HuH-7 (cell line): ENCODE results near the gene CPA1.
"Not testable (repeated sequence)": the region's sequence is repeated elsewhere in the genome, so short reads cannot be mapped to it uniquely, and the experiment has no call there.

ENCODE experiments used
- DNase-seq: peaks from one replicate; pipeline ENCODE4 v3.0.0; 2011; ENCODE audit warnings: low spot score

The CPA1 gene

DNA sequence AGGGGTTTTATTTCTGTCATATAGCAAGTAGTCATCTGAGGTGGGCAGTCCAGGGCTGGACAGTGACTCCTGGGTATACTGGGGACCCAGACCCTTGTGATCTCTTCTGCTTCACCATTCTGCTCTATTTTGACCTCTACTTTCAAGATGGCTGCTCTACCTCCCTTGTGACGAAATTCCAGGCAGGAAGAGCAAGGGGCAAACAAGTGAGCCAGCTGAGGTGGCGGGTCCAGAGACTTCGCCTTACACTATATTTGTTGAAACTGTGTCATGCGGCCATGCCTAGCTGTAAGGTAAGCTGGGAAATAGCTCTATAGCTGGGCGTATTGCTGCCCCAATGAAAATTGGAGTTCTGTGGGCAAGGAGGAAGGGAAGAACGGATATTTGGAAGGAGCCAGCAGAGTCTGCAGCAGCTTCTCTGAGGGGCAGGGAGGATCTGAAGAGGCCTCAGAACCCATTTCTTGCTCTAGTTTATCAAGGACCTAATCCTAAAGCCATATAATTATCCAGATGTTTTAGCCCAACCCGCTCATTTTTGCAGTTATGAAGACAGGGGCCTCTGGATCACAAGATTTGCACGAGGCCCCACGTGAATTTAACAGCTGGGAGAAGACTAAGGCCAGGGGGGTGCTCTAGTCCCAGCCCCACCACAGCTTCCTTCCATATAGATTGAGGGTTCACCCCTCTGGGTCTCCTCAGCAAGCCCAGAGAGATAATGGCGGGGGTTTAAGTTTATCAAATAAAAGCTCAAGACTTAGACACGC is 7.7 kb upstream of the CPA1 start:
- DNase-seq: no peak

DNA sequence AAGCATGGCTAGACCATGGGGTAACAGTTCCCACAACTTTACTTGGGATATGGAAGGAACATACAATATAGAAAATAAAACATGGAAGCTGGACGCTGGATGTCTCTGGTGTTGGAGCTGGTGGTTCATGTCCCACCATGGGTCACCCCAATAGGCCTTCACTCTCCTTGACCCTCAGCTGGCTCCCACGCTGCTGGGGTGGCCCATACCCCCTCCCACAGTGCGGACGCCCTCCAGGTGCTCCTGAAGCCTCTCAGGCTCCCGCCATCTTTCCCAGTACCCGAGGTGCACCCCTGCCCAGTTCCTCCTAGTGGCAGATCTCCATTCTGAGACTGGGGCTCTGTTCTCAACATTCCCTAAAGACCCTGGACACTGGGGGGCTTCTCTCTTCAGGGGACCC is 5.8 kb upstream of the CPA1 start:
- DNase-seq: no peak

DNA sequence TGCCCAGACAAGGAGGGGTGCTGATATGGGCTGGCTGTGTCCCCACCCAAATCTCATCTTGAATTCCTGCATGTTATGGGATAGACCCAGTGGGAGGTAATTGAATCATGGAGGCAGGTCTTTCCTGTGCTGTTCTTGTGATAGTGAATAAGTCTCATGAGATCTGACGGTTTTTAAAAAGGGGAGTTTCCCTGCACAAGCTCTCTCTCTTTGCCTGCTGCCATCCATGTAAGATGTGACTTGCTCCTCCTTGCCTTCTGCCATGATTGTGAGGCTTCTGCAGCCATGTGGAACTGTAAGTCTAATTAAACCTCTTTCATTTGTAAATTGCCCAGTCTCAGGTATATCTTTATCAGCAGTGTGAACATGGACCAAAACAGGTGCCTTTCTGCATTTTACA is 3.8 kb upstream of the CPA1 start:
- DNase-seq: not testable (repeated sequence)

DNA sequence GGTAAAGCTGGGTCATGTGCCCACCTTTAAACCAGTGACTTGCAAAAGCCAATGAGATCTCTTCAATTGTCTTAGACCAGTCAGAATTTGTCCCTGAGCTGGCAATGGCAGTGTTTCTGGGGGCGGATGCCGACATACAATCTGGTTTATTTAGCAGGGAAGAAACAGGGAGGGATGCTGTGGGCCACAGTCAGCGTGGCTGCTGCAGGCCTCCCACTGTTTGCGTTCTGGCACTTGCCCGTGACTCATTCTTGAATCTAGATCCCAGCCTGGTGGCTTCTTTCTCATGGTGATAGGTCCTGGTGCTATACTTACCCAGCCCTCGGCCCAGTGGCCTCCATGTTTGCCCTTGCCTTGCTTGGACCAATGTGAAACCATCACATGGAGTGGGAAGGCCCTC is 3.1 kb upstream of the CPA1 start:
- DNase-seq: no peak

DNA sequence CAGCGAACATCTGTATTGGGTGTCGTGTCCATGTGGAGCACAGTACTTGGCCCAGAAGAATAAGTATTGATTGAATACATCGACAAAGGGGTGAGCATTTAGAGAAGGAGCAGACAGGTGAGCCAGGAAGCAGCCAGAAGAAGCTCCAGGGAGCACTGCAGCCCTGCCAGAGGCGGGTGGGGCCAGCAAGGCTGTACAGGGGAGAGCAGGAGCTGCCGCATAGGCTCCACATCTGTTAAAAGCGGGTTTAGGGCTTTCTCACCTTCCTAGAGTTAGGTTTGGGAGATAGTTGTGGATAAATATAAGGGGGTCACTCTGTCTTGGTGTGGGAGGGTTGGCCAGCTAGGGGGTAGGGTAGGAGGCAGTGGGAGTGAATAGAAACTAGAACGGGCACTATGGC is 1.3 kb upstream of the CPA1 start:
- DNase-seq: no peak

DNA sequence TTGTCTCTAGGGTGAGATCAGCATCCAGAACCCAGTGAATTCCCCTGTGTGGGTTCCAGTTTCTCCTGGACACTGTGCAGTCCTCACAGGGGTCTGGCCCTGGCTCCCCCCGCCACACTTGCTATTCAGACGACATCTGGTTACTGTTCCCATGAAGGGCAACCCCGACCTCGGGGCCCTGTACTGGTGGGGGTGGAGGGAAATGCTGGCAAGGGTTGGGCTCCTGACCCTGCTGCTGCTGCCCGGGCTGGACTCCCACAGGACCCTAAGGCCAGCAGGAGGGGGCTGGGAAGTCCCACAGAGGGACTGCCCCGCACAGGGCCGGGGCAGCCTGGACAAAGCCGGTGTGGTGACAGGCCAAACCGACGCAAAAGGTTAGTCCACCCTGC is 768 bp upstream of the CPA1 start:
- no peak for DNase-seq

DNA sequence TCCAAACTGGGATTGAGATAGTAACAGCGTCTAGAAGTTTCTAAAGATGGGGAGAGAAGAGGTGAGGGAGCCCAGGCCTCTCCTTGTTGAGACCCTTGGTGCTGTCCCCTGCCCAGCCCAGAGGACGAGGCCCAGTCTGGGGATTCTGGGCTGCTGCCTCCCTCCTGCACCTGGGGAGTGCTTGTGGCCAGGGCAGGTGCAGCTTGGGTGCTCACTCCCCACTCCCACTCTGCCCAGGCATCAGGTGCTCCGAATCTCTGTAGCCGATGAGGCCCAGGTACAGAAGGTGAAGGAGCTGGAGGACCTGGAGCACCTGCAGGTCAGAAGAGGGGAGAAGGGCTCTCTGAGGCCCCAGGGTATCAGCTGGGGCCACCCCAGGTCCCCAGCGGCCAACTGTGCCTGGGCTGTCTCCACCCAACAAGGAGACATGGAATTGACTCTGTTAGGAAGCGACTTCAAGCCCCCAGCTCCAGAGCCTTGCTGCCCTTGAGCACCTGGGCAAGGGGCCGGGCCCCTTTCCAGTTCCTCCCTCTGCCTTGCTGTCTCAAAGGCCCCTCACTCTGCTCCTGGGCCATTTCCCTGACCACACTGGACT is 664 bp downstream of the CPA1 start:
- no peak for DNase-seq

DNA sequence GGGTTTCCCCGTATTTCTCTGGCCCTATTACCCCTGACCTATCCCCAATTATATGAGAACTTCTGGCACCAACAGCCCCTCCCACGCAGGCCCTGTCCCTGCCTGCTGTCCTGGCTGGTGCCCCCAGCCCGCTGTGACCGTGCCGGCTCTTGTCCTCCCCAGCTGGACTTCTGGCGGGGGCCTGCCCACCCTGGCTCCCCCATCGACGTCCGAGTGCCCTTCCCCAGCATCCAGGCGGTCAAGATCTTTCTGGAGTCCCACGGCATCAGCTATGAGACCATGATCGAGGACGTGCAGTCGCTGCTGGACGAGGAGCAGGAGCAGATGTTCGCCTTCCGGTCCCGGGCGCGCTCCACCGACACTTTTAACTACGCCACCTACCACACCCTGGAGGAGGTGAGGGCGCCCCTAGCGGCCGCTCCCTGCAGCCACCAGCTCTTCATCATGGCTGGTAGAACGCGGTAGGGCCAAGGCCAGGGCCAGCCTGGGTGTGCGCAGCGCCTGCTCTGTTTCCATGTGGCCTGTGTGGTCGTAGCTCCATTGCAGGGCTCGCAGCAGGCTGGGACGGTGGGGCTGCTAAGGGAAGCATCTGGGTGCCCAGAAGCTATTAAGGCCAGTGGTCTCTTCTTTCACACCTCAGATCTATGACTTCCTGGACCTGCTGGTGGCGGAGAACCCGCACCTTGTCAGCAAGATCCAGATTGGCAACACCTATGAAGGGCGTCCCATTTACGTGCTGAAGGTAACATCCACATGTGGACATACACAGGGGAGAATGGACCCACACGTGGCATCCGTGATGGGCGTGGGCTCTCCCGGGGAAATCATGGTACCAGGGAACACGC is 1.4 kb downstream of the CPA1 start:
- DNase-seq: no peak

DNA sequence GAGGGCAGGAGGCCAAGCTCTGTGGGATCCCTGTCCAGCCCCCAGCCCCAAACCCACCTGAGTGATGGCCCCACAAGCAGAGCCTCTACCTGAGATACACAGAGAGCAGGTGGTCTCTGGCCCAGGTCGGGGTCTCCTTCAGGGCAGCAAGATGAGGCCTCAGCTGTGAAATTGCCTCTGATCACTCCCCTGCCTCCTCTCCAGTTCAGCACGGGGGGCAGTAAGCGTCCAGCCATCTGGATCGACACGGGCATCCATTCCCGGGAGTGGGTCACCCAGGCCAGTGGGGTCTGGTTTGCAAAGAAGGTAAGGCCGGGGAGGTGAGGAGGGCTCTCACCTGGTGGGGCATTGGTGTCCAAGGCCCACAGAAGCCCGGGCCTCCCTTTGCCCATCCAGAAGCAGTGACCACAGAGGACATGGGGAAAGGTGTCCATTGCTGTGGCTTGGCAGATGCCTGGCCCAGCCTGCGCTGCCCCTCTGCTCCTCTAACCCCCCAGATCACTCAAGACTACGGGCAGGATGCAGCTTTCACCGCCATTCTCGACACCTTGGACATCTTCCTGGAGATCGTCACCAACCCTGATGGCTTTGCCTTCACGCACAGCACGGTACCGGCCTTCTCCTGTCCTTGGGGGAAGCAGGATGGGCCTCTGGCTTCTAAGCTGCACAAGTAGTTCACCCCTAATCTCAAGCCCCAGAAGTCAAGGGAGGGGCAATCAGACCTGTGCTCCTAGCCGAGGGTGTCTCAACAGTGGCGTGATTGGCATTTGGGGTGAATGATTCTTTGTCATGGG is 3.1 kb downstream of the CPA1 start:
- no peak for DNase-seq

DNA sequence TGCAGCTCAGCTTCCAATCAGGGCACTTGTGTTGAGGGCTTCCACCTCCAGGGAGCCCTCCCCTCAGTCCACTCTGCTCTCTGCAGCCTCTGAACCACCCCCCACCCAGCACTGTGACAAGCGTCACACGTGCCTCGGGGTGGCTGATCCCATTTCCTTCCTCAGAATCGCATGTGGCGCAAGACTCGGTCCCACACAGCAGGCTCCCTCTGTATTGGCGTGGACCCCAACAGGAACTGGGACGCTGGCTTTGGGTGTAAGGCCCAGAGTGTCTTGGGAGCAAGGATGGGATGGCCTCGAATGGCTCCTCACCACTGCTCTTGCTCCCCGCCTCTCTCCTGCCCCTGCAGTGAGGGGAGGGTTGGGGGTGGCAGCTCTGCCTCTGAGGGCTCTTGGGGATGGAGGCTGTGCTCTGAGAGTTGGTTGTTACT is 4.1 kb downstream of the CPA1 start:
- DNase-seq: no peak

DNA sequence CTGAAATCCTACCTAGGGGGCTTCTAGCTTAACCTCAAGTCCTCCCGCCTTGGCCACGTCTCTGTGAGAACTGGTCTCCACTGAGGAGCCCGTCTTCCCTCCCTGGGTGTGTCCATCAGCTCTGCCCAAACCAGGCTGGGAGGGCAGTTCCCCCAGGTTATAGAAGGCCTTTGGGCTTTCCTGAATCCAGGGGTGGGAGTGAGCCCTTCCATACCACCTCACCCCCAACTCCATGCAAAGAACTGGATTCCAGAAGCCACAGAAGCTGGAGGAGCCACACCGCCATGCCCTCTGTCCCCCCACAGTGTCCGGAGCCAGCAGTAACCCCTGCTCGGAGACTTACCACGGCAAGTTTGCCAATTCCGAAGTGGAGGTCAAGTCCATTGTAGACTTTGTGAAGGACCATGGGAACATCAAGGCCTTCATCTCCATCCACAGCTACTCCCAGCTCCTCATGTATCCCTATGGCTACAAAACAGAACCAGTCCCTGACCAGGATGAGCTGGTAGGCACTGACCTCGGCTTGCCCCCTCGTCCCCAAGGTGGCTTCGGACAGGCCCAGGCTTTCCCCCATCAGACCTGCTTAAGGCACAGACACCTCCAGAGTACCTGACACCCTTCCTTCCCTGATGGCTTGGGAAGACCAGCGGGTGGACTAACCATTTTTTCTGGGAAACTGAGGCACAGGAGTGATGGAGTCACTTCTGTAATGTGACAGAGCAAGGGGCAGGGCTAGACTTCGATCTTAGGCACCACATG is 4.7 kb downstream of the CPA1 start:
- DNase-seq: no peak

DNA sequence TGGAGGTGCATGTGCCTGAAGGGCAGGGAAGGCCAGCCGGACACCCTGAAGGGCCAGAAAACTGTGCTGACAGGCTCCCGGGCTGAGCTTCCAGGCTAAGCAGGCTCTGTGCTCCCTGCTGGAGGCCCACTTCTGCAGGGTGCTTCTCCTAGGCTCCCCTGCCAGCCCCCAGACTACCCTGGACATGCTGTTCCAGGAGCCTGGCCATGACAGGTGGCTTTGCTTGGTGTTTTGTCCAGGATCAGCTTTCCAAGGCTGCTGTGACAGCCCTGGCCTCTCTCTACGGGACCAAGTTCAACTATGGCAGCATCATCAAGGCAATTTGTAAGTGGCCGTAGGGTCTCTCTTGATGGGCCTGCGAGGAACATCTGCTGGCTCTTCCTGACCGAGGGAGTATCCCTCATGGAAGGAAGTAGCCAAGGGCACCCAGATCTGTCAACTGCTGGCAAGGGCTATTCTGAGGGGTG is 5.3 kb downstream of the CPA1 start:
- no peak for DNase-seq

DNA sequence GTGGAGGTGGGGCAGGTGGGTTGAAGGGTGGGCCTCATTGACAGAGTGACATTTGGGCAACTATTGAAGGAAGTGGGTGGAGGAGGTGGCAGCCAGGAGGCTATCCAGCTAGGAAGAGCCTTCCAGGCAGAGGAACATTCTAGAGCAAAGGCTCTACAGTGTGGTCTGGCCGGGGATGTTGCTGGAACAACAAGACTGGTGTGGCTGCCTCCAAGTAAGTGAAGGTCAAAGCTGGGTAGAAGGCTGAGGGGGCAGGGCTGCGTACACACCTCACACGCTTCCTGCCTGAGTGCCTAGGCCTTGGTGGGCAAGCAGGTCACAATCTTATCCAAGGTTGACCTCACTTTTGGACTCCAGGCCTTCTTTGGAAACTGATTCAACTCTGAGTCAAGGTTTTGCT is 6.6 kb downstream of the CPA1 start:
- no peak for DNase-seq

DNA sequence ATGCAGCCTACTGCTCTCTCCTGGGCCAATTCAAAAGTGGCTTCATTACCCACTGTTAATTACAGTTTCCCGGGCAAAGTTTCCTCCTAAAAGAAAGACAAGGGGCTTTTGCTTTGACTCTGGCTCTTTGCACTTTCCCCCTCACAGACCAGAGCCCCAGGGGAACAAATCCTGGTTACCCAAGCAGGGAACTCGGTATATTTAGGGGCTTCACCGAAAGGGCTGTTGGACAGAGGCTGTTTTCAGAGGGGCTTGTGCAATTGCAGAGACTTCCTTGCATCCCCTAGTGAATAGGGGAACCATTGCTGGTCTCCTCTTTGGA is 7.0 kb downstream of the CPA1 start:
- DNase-seq: no peak

DNA sequence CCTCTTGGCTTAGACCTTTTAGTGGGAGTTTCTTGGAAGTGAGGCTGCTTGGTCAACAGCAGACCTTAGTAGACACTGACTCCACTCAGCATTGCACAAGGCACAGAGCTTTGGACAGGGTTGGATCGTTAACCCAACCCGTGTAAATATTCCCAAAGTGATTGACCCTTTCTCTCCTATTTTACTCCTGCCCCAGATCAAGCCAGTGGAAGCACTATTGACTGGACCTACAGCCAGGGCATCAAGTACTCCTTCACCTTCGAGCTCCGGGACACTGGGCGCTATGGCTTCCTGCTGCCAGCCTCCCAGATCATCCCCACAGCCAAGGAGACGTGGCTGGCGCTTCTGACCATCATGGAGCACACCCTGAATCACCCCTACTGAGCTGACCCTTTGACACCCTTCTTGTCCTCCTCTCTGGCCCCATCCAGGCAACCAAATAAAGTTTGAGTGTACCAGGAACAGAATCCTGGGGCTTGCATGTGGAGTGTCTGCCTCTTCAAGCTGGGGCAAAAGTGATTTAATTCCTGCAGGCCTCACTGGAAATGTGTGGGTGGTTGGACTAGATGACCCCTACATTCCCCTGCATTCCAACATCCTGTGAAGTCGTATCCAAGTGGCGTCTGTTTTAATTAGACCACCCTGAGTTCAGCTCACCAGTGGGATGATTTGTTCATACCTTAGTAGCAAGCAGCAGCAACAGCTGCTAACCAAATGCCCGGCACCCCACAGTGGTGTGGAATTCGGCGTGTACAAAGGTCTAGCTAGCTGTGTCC is 7.5 kb downstream of the CPA1 start:
- DNase-seq: no peak

DNA sequence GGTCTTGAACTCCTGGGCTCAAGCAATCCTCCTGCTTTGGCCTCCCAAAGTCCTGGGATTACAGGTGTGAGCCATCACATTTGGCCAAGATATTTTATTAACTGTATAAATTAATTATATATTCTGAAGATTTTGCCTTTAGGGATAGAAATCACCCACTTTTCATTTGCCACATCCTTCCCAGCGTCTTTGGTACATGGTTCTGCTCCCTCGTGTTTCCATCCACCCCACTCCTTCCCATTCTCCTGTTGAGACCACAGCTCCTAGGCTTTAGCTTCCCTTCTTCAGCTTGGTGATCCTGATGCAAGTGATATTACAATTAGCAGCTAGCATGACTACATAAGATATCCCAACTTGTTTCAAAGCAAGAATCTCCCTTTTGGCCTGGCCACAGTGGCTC is 8.4 kb downstream of the CPA1 start:
- DNase-seq: no peak

DNA sequence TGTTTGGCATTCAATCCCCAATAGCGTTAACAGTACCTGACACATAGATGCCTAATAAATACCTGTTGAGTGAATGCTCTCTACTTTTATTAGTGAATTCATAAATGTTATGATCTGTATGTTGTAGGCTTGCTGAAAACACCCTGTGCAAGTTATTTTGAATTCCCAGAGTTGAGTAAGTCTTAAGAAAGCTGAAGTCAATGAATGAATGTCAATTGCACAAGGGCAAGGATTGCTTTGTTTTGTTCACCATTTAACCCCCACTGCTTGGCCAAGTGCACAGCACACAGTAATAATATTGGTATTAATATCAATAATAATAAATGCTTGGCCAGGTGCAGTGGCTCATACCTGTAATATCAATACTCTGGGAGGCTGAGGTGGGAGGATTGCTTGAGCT is 10.2 kb downstream of the CPA1 start:
- DNase-seq: no peak

DNA sequence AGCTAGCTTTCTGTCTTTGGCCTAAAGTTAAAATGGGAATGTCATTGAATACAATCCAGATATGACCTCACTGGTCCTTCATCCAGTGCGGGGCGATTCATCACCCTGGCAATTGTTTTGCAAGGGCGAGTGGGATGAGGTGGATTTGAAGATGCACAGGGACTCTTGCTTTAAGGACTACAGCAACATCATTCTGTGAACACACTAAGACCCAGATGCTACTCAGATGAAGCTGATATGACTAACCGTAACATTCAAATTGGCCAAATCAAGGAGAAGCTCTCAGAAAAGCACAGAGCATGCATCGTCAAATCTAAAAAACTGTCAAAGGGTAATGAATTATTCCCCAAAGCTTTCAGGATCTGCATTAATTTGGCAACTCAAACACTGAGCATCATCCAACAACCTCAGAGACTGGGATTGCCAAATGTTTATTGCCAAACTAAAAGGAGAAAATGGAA is 12.8 kb downstream of the CPA1 start:
- no peak for DNase-seq

DNA sequence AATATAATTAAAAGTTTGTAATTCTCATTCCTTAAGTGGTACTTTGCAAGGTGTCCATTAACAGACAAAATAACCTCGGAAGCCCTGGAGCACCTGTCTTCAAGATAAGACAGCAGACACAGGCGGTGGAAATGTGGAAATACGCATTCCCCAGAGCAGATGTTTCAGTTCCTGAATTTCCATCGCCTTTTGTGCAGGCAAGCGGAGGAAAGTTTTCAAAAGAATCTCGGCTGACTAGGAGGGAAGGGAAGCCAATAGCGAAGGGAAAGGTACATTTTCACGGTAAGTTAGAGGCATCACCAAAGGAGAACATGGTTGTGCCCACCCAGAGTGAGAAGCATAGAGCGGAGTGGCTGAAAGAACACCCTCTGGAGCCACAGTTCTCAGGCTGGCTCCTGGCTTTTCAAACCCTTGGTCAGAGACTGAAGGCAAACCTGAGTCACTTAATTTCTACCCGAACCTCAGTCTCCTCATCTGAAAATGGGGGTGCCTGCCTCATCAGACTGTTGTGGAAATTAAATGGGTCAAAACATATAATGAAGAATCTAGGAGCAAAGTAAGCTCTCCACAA is 13.6 kb downstream of the CPA1 start:
- no peak for DNase-seq

DNA sequence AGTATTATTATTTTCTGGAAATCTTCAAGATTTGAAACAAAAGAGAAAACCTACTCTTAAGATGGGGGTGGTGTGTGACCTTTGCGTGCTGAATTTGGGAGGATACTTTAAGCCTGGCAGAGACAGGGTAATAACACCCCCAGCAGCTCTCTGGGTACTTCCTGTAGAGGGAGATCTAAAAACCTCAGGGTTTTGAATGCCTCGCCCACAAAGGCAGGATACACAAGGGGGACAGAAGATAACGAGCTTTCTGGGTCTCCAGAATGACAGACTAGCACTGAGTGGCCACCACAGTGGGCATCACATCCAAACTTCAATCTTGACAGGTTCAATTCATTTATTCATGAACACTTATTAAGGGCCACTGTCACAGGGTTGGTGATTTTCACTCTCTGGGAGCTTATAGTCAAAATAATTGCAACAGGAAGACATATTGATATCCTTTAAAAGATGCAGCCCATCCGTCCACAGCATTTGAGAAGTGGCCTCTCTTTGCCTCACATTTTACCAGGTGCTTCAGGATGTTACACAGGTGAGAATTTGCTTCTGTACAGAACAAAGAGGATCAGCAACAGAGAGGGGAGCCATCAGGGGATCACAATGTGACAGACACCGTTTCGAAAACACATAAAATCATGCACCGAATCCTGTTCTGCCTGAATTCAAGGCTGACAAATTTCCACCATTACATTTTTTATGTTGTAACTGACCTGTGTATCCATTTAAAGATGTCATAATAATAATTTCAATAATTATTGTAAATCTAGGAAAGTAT is 14.3 kb downstream of the CPA1 start:
- no peak for DNase-seq
